Vagina (tissue), 2 donors: ENCODE results near the gene CDKN1B.

Experiments used
- CTCF ChIP-seq, 3 experiments: fragments of 450-650 bp in 2 of 3; fragments of 200-600 bp in 1 of 3; sonication (generic) in 1 of 3; IDR thresholded peaks; one replicate each; pipeline ENCODE4 v1.5.1; 2017 to 2019; ENCODE audit warnings: antibody characterized with exemption in 3 of 3, mild to moderate bottlenecking in 2 of 3, moderate library complexity in 2 of 3
- POLR2A ChIP-seq, 2 donors: fragments of 450-650 bp; IDR thresholded peaks; one replicate each; pipeline ENCODE4 v1.6.1; 2017; ENCODE audit warnings: antibody characterized with exemption in 2 of 2, mild to moderate bottlenecking in 2 of 2, moderate library complexity in 2 of 2
- POLR2AphosphoS5 ChIP-seq, 2 donors: sonication (generic); formaldehyde crosslinking; IDR thresholded peaks; one replicate each; pipeline ENCODE4 v1.9.0; 2017; ENCODE audit warnings: antibody characterized with exemption in 2 of 2, mild to moderate bottlenecking in 2 of 2, low read depth in 1 of 2; ENCODE audit not compliant: insufficient read depth in 1 of 2

- no peak for TF ChIP-seq POLR2A (IDR thresholded peaks at IDR 0.05)
- TF ChIP-seq CTCF (IDR thresholded peaks at IDR 0.05) = no peak
- TF ChIP-seq POLR2AphosphoS5 (IDR thresholded peaks at IDR 0.05; ENCODE audit: insufficient read depth in 1 of 2, low read depth in 1 of 2) = no peak
These were observed 27.6 kb downstream of the CDKN1B start for GRCh38 chr12:12744546-12745305.
